Measurements from ENCODE around the gene PPP3R2. TPM values are rescaled to one million over a fixed set of nuclear protein-coding genes. Genes with fewer than 3 reads are reported as not detected.

The PPP3R2 gene
- total and polyA plus RNA-seq, 10 of the 15 experiments (the other 5 are each of a cell fraction or from before 2014, with no cell fraction given) = not detected

GRCh38 chr9:101571114-101571513, 23.7 kb downstream of the PPP3R2 start:
- no peak overlapping the region for H3K27ac ChIP-seq (ENCODE audit: control insufficient read depth, insufficient read depth)
- ChIA-PET POLR2A (no interaction called here), RAD21 (ENCODE audit: unreplicated experiment) (no interaction called here), SMC1A (ENCODE audit: uncharacterized antibody, unreplicated experiment) (interaction anchor here (1.0 kb wide), 1 partner anchor 36 kb away, joined by 3 read pairs; no protein-coding TSS in a partner anchor), CTCF (interaction anchor here (1.0 kb wide), 1 partner anchor 112 kb away, joined by 3 read pairs; no protein-coding TSS in a partner anchor)
- H3K9me3 ChIP-seq (replicated peaks; ENCODE audit: control insufficient read depth, insufficient read depth, low read length) = no peaks in the 10 kb centered on the region
- 33% methylated on average over 1 of the region's 1 CpG for WGBS (ENCODE audit: insufficient coverage, insufficient replicate concordance, low lambda C conversion rate, missing lambda C conversion rate)
- FAIRE-seq = no peak
- H3K4me3 ChIP-seq = no peak overlapping the region
- no peaks in the 10 kb centered on the region for H3K79me2 ChIP-seq (ENCODE audit: control insufficient read depth, insufficient read depth, low read length)
- no peaks in the 10 kb centered on the region for H4K20me1 ChIP-seq (ENCODE audit: control insufficient read depth, insufficient read depth)
- H3K4me1 ChIP-seq (ENCODE audit: control insufficient read depth, insufficient read depth, low read length) = no peaks in the 10 kb centered on the region
- no peak overlapping the region for H3K9ac ChIP-seq (ENCODE audit: control insufficient read depth, insufficient read depth, low read length)
- TF ChIP-seq E2F8 (IDR thresholded peaks at IDR 0.05; ENCODE audit: low read depth, partially characterized antibody) = no peak
- no peak for TF ChIP-seq RAD21 (IDR thresholded peaks at IDR 0.05; ENCODE audit: insufficient read depth, low read depth, low read length)
- no peak for TF ChIP-seq RELA (IDR thresholded peaks at IDR 0.05; ENCODE audit: borderline replicate concordance, partially characterized antibody)
- no peak for TF ChIP-seq ZNF687 (IDR thresholded peaks at IDR 0.05)
- no peak for TF ChIP-seq ZNF217 (IDR thresholded peaks at IDR 0.05)
- H3K27me3 ChIP-seq (replicated peaks in 1 of 2; ENCODE audit: control insufficient read depth in 2 of 2, insufficient read depth in 2 of 2, low read length in 1 of 2) = no peaks in the 10 kb centered on the region
- BruUV-seq (replicated peaks) = no TSS peak
- intact Hi-C loops (cut with micrococcal nuclease; ENCODE audit: unreplicated experiment) = no loop called here
- H2AFZ ChIP-seq (ENCODE audit: control insufficient read depth, low read depth, low read length) = no peak overlapping the region
- in situ Hi-C loops (cut with MboI) = no loop called here
- H3K4me2 ChIP-seq (ENCODE audit: control insufficient read depth, insufficient read depth) = no peak overlapping the region
- no peak for DNase-seq (ENCODE audit: low read depth, low spot score)
- ATAC-seq = no peak
- H3K36me3 ChIP-seq (ENCODE audit: control insufficient read depth in 2 of 2, insufficient read depth in 2 of 2, low read length in 1 of 2) = no peaks in the 10 kb centered on the region
